Caki2 (cell line): ENCODE measurements around the gene CTNNBL1. TPM values are rescaled to one million over a fixed set of nuclear protein-coding genes. Genes with fewer than 3 reads are reported as not detected.

Source experiments
- DNase-seq: peaks from one replicate; pipeline ENCODE4 v3.0.0-alpha.2; 2015; ENCODE audit warnings: low read depth
- in situ Hi-C: cut with HindIII; loops from 2 replicates; pipeline ENCODE4 v1.10.0; 2016; ENCODE audit warnings: low sequenced_read_pairs, low pct_unique_long_range_greater_than_20kb, mixed read lengths
- total RNA-seq: library from RNA; depleted of rRNA; stranded (reverse); fragments of >200 nt; shearing (Covaris generic); gene quantifications from 2 replicates; pipeline ENCODE4 v1.2.3, GENCODE V29; 2014; ENCODE audit warnings: low replicate concordance

CTNNBL1 gene
- total RNA-seq, 1 experiment from 2014 or later: 78.2 TPM

GRCh38 chr20:37877832-37878772 lies 184.3 kb downstream of the CTNNBL1 start:
- in situ Hi-C loops: no loop called here

GRCh38 chr20:37878835-37879599 lies 185.2 kb downstream of the CTNNBL1 start:
- DNase-seq: no peak
- in situ Hi-C loops: no loop called here

More at GRCh38 chr20:37877832-37878772, 184.3 kb downstream of the CTNNBL1 start:
- DNase-seq: no peak

GRCh38 chr20:37879843-37880242 lies 186.0 kb downstream of the CTNNBL1 start:
- in situ Hi-C loops: no loop called here
- no peak for DNase-seq

- in situ Hi-C loops: no loop called here
- no peak for DNase-seq
Measured at GRCh38 chr20:37880726-37881591, 187.1 kb downstream of the CTNNBL1 start.

GRCh38 chr20:37881601-37882343 lies 187.9 kb downstream of the CTNNBL1 start:
- in situ Hi-C loops: no loop called here
- DNase-seq: no peak

- in situ Hi-C loops: no loop called here
- DNase-seq: no peak
Measured at GRCh38 chr20:37882961-37883712, 189.3 kb downstream of the CTNNBL1 start.

- in situ Hi-C loops: no loop called here
- no peak for DNase-seq
Measured at GRCh38 chr20:37885042-37885441, 191.2 kb downstream of the CTNNBL1 start.

GRCh38 chr20:37885593-37886503 lies 192.0 kb downstream of the CTNNBL1 start:
- in situ Hi-C loops: no loop called here
- DNase-seq: no peak

GRCh38 chr20:37886851-37887297 lies 193.0 kb downstream of the CTNNBL1 start:
- in situ Hi-C loops: no loop called here
- no peak for DNase-seq

- in situ Hi-C loops: no loop called here
- no peak for DNase-seq
Measured at GRCh38 chr20:37888641-37889040, 194.8 kb downstream of the CTNNBL1 start.

GRCh38 chr20:37890108-37890507 lies 196.3 kb downstream of the CTNNBL1 start:
- no peak for DNase-seq
- in situ Hi-C loops: no loop called here

GRCh38 chr20:37890643-37891042 lies 196.8 kb downstream of the CTNNBL1 start:
- in situ Hi-C loops: no loop called here
- no peak for DNase-seq

GRCh38 chr20:37892001-37892400 lies 198.2 kb downstream of the CTNNBL1 start:
- DNase-seq: no peak
- in situ Hi-C loops: no loop called here

GRCh38 chr20:37893566-37894241 lies 199.9 kb downstream of the CTNNBL1 start:
- in situ Hi-C loops: no loop called here
- no peak for DNase-seq

- in situ Hi-C loops: no loop called here
- DNase-seq: no peak
Measured at GRCh38 chr20:37894454-37894853, 200.6 kb downstream of the CTNNBL1 start.

- in situ Hi-C loops: no loop called here
- no peak for DNase-seq
Measured at GRCh38 chr20:37895166-37895565, 201.3 kb downstream of the CTNNBL1 start.
